H9 (cell line): ENCODE results near the gene SLC44A2. TPM values are rescaled to one million over a fixed set of nuclear protein-coding genes. Genes with fewer than 3 reads are reported as not detected.

ENCODE experiments used
- DNase-seq: peaks from one replicate; pipeline ENCODE4 v3.0.0-alpha.2; 2017
- H2AFZ ChIP-seq: one replicate; pipeline ENCODE4 v1.6.1; 2013; ENCODE audit warnings: mild to moderate bottlenecking, low read length, control low read depth, moderate library complexity
- H2AK5ac ChIP-seq: 2 replicates; pipeline ENCODE4 v1.6.1; 2013; ENCODE audit warnings: low read length, control low read depth, mixed read lengths; ENCODE audit not compliant: insufficient read length
- H2BK120ac ChIP-seq: one replicate; pipeline ENCODE4 v1.6.1; 2013; ENCODE audit warnings: low read depth, mild to moderate bottlenecking, low read length, control low read depth, inconsistent platforms; ENCODE audit not compliant: poor library complexity, severe bottlenecking
- H2BK12ac ChIP-seq: 2 replicates; pipeline ENCODE4 v1.6.1; 2013; ENCODE audit warnings: low read length, control low read depth, mixed read lengths, low read depth; ENCODE audit not compliant: insufficient read length
- H2BK15ac ChIP-seq: 2 replicates; pipeline ENCODE4 v1.6.1; 2013; ENCODE audit warnings: low read depth, low read length, control low read depth
- H2BK20ac ChIP-seq: one replicate; pipeline ENCODE4 v1.6.1; 2013; ENCODE audit warnings: low read depth, mild to moderate bottlenecking, low read length, control low read depth, inconsistent platforms; ENCODE audit not compliant: poor library complexity, severe bottlenecking
- H2BK5ac ChIP-seq: 2 replicates; pipeline ENCODE4 v1.6.1; 2013; ENCODE audit warnings: low read length, control low read depth, mixed read lengths; ENCODE audit not compliant: insufficient read length
- H3K14ac ChIP-seq: 2 replicates; pipeline ENCODE4 v1.6.1; 2013; ENCODE audit warnings: low read length, control low read depth; ENCODE audit not compliant: insufficient read depth
- H3K18ac ChIP-seq: 2 replicates; pipeline ENCODE4 v1.6.1; 2013; ENCODE audit warnings: low read depth, mild to moderate bottlenecking, mixed read lengths, low read length, control low read depth; ENCODE audit not compliant: insufficient read length
- H3K23ac ChIP-seq: 2 replicates; pipeline ENCODE4 v1.6.1; 2013; ENCODE audit warnings: low read length, control low read depth, mixed read lengths, low read depth; ENCODE audit not compliant: insufficient read length
- H3K23me2 ChIP-seq: 2 replicates; pipeline ENCODE4 v1.6.1; 2013; ENCODE audit warnings: low read depth, mild to moderate bottlenecking, mixed read lengths, low read length, control low read depth; ENCODE audit not compliant: insufficient read length, poor library complexity, severe bottlenecking
- H3K27ac ChIP-seq: 2 replicates; pipeline ENCODE4 v1.5.1; 2013; ENCODE audit warnings: low read length, control low read depth, mixed read lengths, low read depth; ENCODE audit not compliant: insufficient read length
- H3K27me3 ChIP-seq: 2 replicates; pipeline ENCODE4 v1.6.1; 2013; ENCODE audit warnings: low read length, control low read depth, inconsistent platforms; ENCODE audit not compliant: insufficient read depth
- H3K4ac ChIP-seq: 2 replicates; pipeline ENCODE4 v1.6.1; 2013; ENCODE audit warnings: low read depth, mild to moderate bottlenecking, control low read depth, inconsistent platforms, low read length, moderate library complexity
- H3K4me1 ChIP-seq: 2 replicates; pipeline ENCODE4 v1.6.1; 2013; ENCODE audit warnings: low read length, control low read depth, inconsistent platforms; ENCODE audit not compliant: insufficient read depth
- H3K4me2 ChIP-seq: 2 replicates; pipeline ENCODE4 v1.6.1; 2013; ENCODE audit warnings: low read length, control low read depth, mixed read lengths; ENCODE audit not compliant: insufficient read length, insufficient read depth
- H3K56ac ChIP-seq: 2 replicates; pipeline ENCODE4 v1.6.1; 2013; ENCODE audit warnings: low read depth, mild to moderate bottlenecking, mixed read lengths, low read length, control low read depth; ENCODE audit not compliant: insufficient read length
- H3K79me1 ChIP-seq: 2 replicates; pipeline ENCODE4 v1.6.1; 2013; ENCODE audit warnings: low read depth, mild to moderate bottlenecking, moderate library complexity, low read length, control low read depth, inconsistent platforms; ENCODE audit not compliant: insufficient read depth, poor library complexity, severe bottlenecking
- H3K79me2 ChIP-seq: 2 replicates; pipeline ENCODE4 v1.6.1; 2013; ENCODE audit warnings: low read length, control low read depth, inconsistent platforms; ENCODE audit not compliant: insufficient read depth
- H3K9ac ChIP-seq: 2 replicates; pipeline ENCODE4 v1.6.1; 2013; ENCODE audit warnings: low read length, control low read depth, mixed read lengths; ENCODE audit not compliant: insufficient read length; ENCODE audit errors: extremely low read depth
- H3K9me3 ChIP-seq: one replicate; pipeline ENCODE4 v1.6.1; 2013; ENCODE audit warnings: low read depth, low read length, inconsistent platforms; ENCODE audit not compliant: control insufficient read depth
- H3T11ph ChIP-seq: one replicate; pipeline ENCODE4 v1.6.1; 2013; ENCODE audit warnings: mild to moderate bottlenecking, low read length, control low read depth, inconsistent platforms
- H4K20me1 ChIP-seq: one replicate; pipeline ENCODE4 v1.6.1; 2013; ENCODE audit not compliant: control insufficient read depth, insufficient read length, insufficient read depth
- H4K5ac ChIP-seq: 2 replicates; pipeline ENCODE4 v1.6.1; 2013; ENCODE audit warnings: low read depth, mild to moderate bottlenecking, mixed read lengths, low read length, control low read depth; ENCODE audit not compliant: insufficient read length
- H4K8ac ChIP-seq: replicated peaks from 2 replicates; pipeline ENCODE4 v1.6.1; 2013; ENCODE audit warnings: low read length, control low read depth, mixed read lengths, low read depth; ENCODE audit not compliant: insufficient read length
- H4K91ac ChIP-seq: 2 replicates; pipeline ENCODE4 v1.6.1; 2013; ENCODE audit warnings: low read depth, mild to moderate bottlenecking, moderate library complexity, mixed read lengths, low read length, control low read depth; ENCODE audit not compliant: insufficient read length
- H3K27ac Mint-ChIP-seq, 3 experiments: 2 replicates in 2 of 3; 3 replicates in 1 of 3; pipeline ENCODE4 v1.8.0; 2020 to 2021; ENCODE audit warnings: mixed read lengths in 3 of 3, mild to moderate bottlenecking in 1 of 3, moderate library complexity in 1 of 3
- H3K27me3 Mint-ChIP-seq: 2 replicates; pipeline ENCODE4 v1.8.0; 2021; ENCODE audit warnings: low read depth, mild to moderate bottlenecking, moderate library complexity, mixed read lengths
- H3K36me3 Mint-ChIP-seq, 3 experiments: 2 replicates in 2 of 3; 3 replicates in 1 of 3; pipeline ENCODE4 v1.8.0; 2020 to 2021; ENCODE audit warnings: low read depth in 3 of 3, mixed read lengths in 3 of 3; ENCODE audit not compliant: insufficient read depth in 1 of 3
- H3K4me1 Mint-ChIP-seq, 2 experiments: 2 replicates each; pipeline ENCODE4 v1.8.0; 2020; ENCODE audit warnings: mixed read lengths in 2 of 2
- H3K4me3 Mint-ChIP-seq, 2 experiments: 2 replicates in 1 of 2; 3 replicates in 1 of 2; pipeline ENCODE4 v1.8.0; 2020 to 2021; ENCODE audit warnings: mild to moderate bottlenecking in 2 of 2, mixed read lengths in 2 of 2, moderate library complexity in 1 of 2
- H3K9me3 Mint-ChIP-seq, 2 experiments: 2 replicates in 1 of 2; 3 replicates in 1 of 2; pipeline ENCODE4 v1.8.0; 2020; ENCODE audit warnings: mild to moderate bottlenecking in 2 of 2, mixed read lengths in 2 of 2, moderate library complexity in 1 of 2
- CTCF ChIP-seq: fragments of 200-600 bp; sonication (generic); conservative IDR thresholded peaks from 3 replicates; pipeline ENCODE4 v1.8.0; 2021; ENCODE audit warnings: antibody characterized with exemption, mild to moderate bottlenecking
- WGBS: extraction: QIAGEN DNeasy Blood & Tissue Kit; methylation state at CpG from one replicate; pipeline ENCODE4 v1.1.7; 2013; ENCODE audit warnings: missing lambda C conversion rate, low lambda C conversion rate, mixed read lengths; ENCODE audit not compliant: insufficient read length; ENCODE audit errors: extremely low coverage; 5-methylcytosine and 5-hydroxymethylcytosine counted together
- total RNA-seq: library from RNA; stranded (reverse); gene quantifications from 2 replicates; pipeline ENCODE4 v1.2.1, GENCODE V29; 2021

Gene SLC44A2
- total RNA-seq, 1 experiment from 2014 or later: 121 TPM

- peak; percentile 99 for TF ChIP-seq CTCF
Measured at GRCh38 chr19:10580979-10581631, 44.2 kb upstream of the SLC44A2 start.

More at GRCh38 chr19:10580979-10581631, 44.2 kb upstream of the SLC44A2 start:
- H3K27ac ChIP-seq: no peak overlapping the region
- Mint-ChIP-seq H3K27ac (no peak overlapping the region; a peak in 2 of 7 replicates), H3K27me3 (no peaks in the 10 kb centered on the region), H3K36me3 (peaks cover 15 to 64% (median 62%) of the 10 kb centered on the region in 3 experiments; a peak in 6 of 7 replicates), H3K9me3 (no peaks in the 10 kb centered on the region), H3K4me3 (peak overlapping the region in 1 of 2 experiments; percentile 53; a peak in 1 of 5 replicates), H3K4me1 (peaks cover 10 to 14% of the 10 kb centered on the region in 2 experiments)
- H3K79me1 ChIP-seq: peaks cover 2% of the 10 kb centered on the region
- H4K20me1 ChIP-seq: no peaks in the 10 kb centered on the region
- H3K9ac ChIP-seq: no peak overlapping the region
- H3K23ac ChIP-seq: no peak overlapping the region
- H2AK5ac ChIP-seq: no peak overlapping the region
- no peak overlapping the region for H2BK120ac ChIP-seq
- no peak overlapping the region for H3K18ac ChIP-seq
- no peaks in the 10 kb centered on the region for H3K23me2 ChIP-seq
- H2BK20ac ChIP-seq: no peak overlapping the region
- peak; percentile 89 for DNase-seq
- H3T11ph ChIP-seq: no peak overlapping the region
- no peak overlapping the region for H4K8ac ChIP-seq
- H3K4me1 ChIP-seq: no peaks in the 10 kb centered on the region
- no peaks in the 10 kb centered on the region for H3K79me2 ChIP-seq
- H2AFZ ChIP-seq: no peak overlapping the region
- no peak overlapping the region for H3K14ac ChIP-seq
- H4K5ac ChIP-seq: no peak overlapping the region
- no peak overlapping the region for H3K56ac ChIP-seq
- H3K4ac ChIP-seq: no peak overlapping the region
- no peaks in the 10 kb centered on the region for H3K27me3 ChIP-seq
- H3K9me3 ChIP-seq: no peaks in the 10 kb centered on the region
- H2BK5ac ChIP-seq: no peak overlapping the region
- H2BK15ac ChIP-seq: no peak overlapping the region
- WGBS: no CpG with 5 or more reads among the region's 31 CpGs
- H3K4me2 ChIP-seq: no peak overlapping the region
- no peak overlapping the region for H4K91ac ChIP-seq
- no peak overlapping the region for H2BK12ac ChIP-seq
